Measurements from ENCODE around the gene DAB2IP.

GRCh38 chr9:121645853-121646807 lies 5.3 kb upstream of the DAB2IP start:
- no peak for TF ChIP-seq POLR2A (IDR thresholded peaks at IDR 0.05)
- TF ChIP-seq CTCF (IDR thresholded peaks at IDR 0.05) = no peak
